Urinary bladder (tissue), 4 donors: ENCODE data around the gene GAN. TPM values are rescaled to one million over a fixed set of nuclear protein-coding genes. Genes with fewer than 3 reads are reported as not detected.
A peak's percentile ranks its signal among the peaks of the same experiment; 100 is the strongest.

Source experiments
- DNase-seq: peaks from one replicate; pipeline ENCODE4 v3.0.0-alpha.2; 2015; ENCODE audit errors: extremely low spot score
- H3K27ac ChIP-seq: one replicate; pipeline ENCODE4 v1.5.1; 2013; ENCODE audit warnings: low read depth, mild to moderate bottlenecking, moderate library complexity
- H3K36me3 ChIP-seq: one replicate; pipeline ENCODE4 v1.6.1; 2013; ENCODE audit warnings: mild to moderate bottlenecking, moderate library complexity; ENCODE audit not compliant: insufficient read depth
- H3K4me1 ChIP-seq: one replicate; pipeline ENCODE4 v1.6.1; 2013; ENCODE audit warnings: mild to moderate bottlenecking, moderate library complexity; ENCODE audit not compliant: insufficient read depth
- H3K4me3 ChIP-seq: one replicate; pipeline ENCODE4 v1.5.1; 2013; ENCODE audit warnings: low read depth, low read length
- WGBS: extraction: QIAGEN DNeasy Blood & Tissue Kit; methylation state at CpG from one replicate; pipeline ENCODE4 v1.1.7; 2013; 5-methylcytosine and 5-hydroxymethylcytosine counted together
- polyA plus RNA-seq: library from polyadenylated mRNA; stranded (reverse); fragments of 200-250 nt; gene quantifications from one replicate; pipeline ENCODE4 v1.2.3, GENCODE V29; 2013
- total RNA-seq: library from RNA; depleted of rRNA; stranded (reverse); fragments of >200 nt; gene quantifications from one replicate; pipeline ENCODE4 v1.2.3, GENCODE V29; 2014
- donor health status: healthy with polysubstance abuse.
- donor health status: healthy.

Gene GAN
- total and polyA plus RNA-seq, 2 donors = 1.1 to 13.2 TPM

- peak overlapping the region; percentile 95 for H3K27ac ChIP-seq
- H3K4me3 ChIP-seq = peak overlapping the region; percentile 97
- no peaks in the 10 kb centered on the region for H3K36me3 ChIP-seq
- no peak for DNase-seq
- under 1% methylated on average over 88 of the region's 88 CpGs for WGBS
- peaks cover 1% of the 10 kb centered on the region for H3K4me1 ChIP-seq
Measured at GRCh38 chr16:81315271-81316175, 761 bp downstream of the GAN start.

- Histone ChIP-seq H3K36me3 (no peaks in the 10 kb centered on the region), H3K4me3 (peak overlapping the region; percentile 97), H3K4me1 (peaks cover 1% of the 10 kb centered on the region), H3K27ac (no peak overlapping the region)
- no peak for DNase-seq
- 78% methylated on average over 5 of the region's 5 CpGs for WGBS
Measured at GRCh38 chr16:81316176-81316496, 1.4 kb downstream of the GAN start.

GRCh38 chr16:81318711-81319110 lies 3.9 kb downstream of the GAN start:
- WGBS = 85% methylated on average over 7 of the region's 7 CpGs
- Histone ChIP-seq H3K36me3 (no peaks in the 10 kb centered on the region), H3K4me3 (no peak overlapping the region), H3K27ac (no peak overlapping the region), H3K4me1 (peaks cover 3% of the 10 kb centered on the region)
- DNase-seq = no peak

GRCh38 chr16:81319221-81319912 lies 4.6 kb downstream of the GAN start:
- Histone ChIP-seq H3K4me1 (peaks cover 3% of the 10 kb centered on the region), H3K27ac (no peak overlapping the region), H3K36me3 (no peaks in the 10 kb centered on the region), H3K4me3 (no peak overlapping the region)
- no peak for DNase-seq
- 51% methylated on average over 6 of the region's 6 CpGs for WGBS

- Histone ChIP-seq H3K27ac (no peak overlapping the region), H3K4me1 (peaks cover 3% of the 10 kb centered on the region), H3K4me3 (no peak overlapping the region), H3K36me3 (no peaks in the 10 kb centered on the region)
- 90% methylated on average over 2 of the region's 2 CpGs for WGBS
- DNase-seq = no peak
Measured at GRCh38 chr16:81321039-81321438, 6.3 kb downstream of the GAN start.

GRCh38 chr16:81321536-81321935 lies 6.8 kb downstream of the GAN start:
- DNase-seq = no peak
- no peaks in the 10 kb centered on the region for H3K36me3 ChIP-seq
- H3K4me3 ChIP-seq = no peak overlapping the region
- H3K27ac ChIP-seq = no peak overlapping the region
- peaks cover 3% of the 10 kb centered on the region for H3K4me1 ChIP-seq
- WGBS = 95% methylated on average over 5 of the region's 5 CpGs

GRCh38 chr16:81324808-81325207 lies 10.0 kb downstream of the GAN start:
- Histone ChIP-seq H3K4me3 (no peak overlapping the region), H3K4me1 (peaks cover 1% of the 10 kb centered on the region), H3K36me3 (no peaks in the 10 kb centered on the region), H3K27ac (no peak overlapping the region)
- 85% methylated on average over 6 of the region's 6 CpGs for WGBS
- no peak for DNase-seq

- H3K36me3 ChIP-seq = no peaks in the 10 kb centered on the region
- H3K4me3 ChIP-seq = no peak overlapping the region
- H3K4me1 ChIP-seq = peaks cover 1% of the 10 kb centered on the region
- no peak for DNase-seq
- H3K27ac ChIP-seq = no peak overlapping the region
- WGBS = 76% methylated on average over 5 of the region's 5 CpGs
Measured at GRCh38 chr16:81327011-81327410, 12.2 kb downstream of the GAN start.

- H3K4me3 ChIP-seq = no peak overlapping the region
- no peaks in the 10 kb centered on the region for H3K36me3 ChIP-seq
- H3K27ac ChIP-seq = no peak overlapping the region
- H3K4me1 ChIP-seq = peaks cover 1% of the 10 kb centered on the region
- DNase-seq = peak; percentile 53
- 77% methylated on average over 8 of the region's 8 CpGs for WGBS
Measured at GRCh38 chr16:81327447-81328196, 12.9 kb downstream of the GAN start.

GRCh38 chr16:81329947-81330346 lies 15.2 kb downstream of the GAN start:
- WGBS = 86% methylated on average over 5 of the region's 5 CpGs
- no peak overlapping the region for H3K27ac ChIP-seq
- no peak for DNase-seq

GRCh38 chr16:81333356-81333755 lies 18.6 kb downstream of the GAN start:
- 97% methylated on average over 3 of the region's 3 CpGs for WGBS
- peaks cover 1% of the 10 kb centered on the region for H3K4me1 ChIP-seq
- H3K36me3 ChIP-seq = no peaks in the 10 kb centered on the region
- no peak overlapping the region for H3K4me3 ChIP-seq
- no peak for DNase-seq
- no peak overlapping the region for H3K27ac ChIP-seq

More at GRCh38 chr16:81329947-81330346, 15.2 kb downstream of the GAN start:
- H3K4me3 ChIP-seq = no peak overlapping the region
- H3K36me3 ChIP-seq = no peaks in the 10 kb centered on the region
- peaks cover 1% of the 10 kb centered on the region for H3K4me1 ChIP-seq

GRCh38 chr16:81335669-81336068 lies 20.9 kb downstream of the GAN start:
- H3K4me3 ChIP-seq = no peak overlapping the region
- no peaks in the 10 kb centered on the region for H3K36me3 ChIP-seq
- 94% methylated on average over 6 of the region's 6 CpGs for WGBS
- no peak overlapping the region for H3K27ac ChIP-seq
- no peak for DNase-seq
- H3K4me1 ChIP-seq = peaks cover 1% of the 10 kb centered on the region

- no peak overlapping the region for H3K27ac ChIP-seq
- no peak overlapping the region for H3K4me3 ChIP-seq
- 94% methylated on average over 5 of the region's 5 CpGs for WGBS
- DNase-seq = no peak
- H3K4me1 ChIP-seq = peaks cover 1% of the 10 kb centered on the region
- H3K36me3 ChIP-seq = no peaks in the 10 kb centered on the region
Measured at GRCh38 chr16:81337097-81337496, 22.3 kb downstream of the GAN start.
